SK-N-SH (cell line): Measurements from ENCODE around the gene P2RX2. TPM values are rescaled to one million over a fixed set of nuclear protein-coding genes. Genes with fewer than 3 reads are reported as not detected.

Experiments
- CTCF ChIA-PET: fragments of 300-600, 350-600 bp; formaldehyde crosslinking; extraction: SDS; loops from one replicate; lab custom pipeline; 2021; lab: Yijun Ruan, JAX
- POLR2A ChIA-PET: fragments of 350-600 bp; sonication (Branson Sonifier 250); formaldehyde crosslinking; extraction: SDS; loops from one replicate; lab custom pipeline; 2020; ENCODE audit warnings: antibody characterized with exemption, inconsistent platforms; lab: Yijun Ruan, JAX
- DNase-seq: peaks from one replicate; pipeline ENCODE4 v3.0.0; 2012
- H2AFZ ChIP-seq: fragments of 200-600 bp; sonication (generic); 2 replicates; pipeline ENCODE4 v1.8.1; 2016; ENCODE audit warnings: antibody characterized with exemption, mild to moderate bottlenecking, low read depth
- H3F3A ChIP-seq: fragments of 200-600 bp; sonication (generic); replicated peaks from 2 replicates; pipeline ENCODE3; 2016; ENCODE audit warnings: antibody characterized with exemption, mild to moderate bottlenecking; ENCODE audit not compliant: insufficient read depth
- H3K27ac ChIP-seq, 2 experiments: fragments of 200-500 bp in 1 of 2; fragments of 200-600 bp in 1 of 2; sonication (Bioruptor generic) in 1 of 2; sonication (generic), shearing (Covaris generic) in 1 of 2; 2 replicates each; pipeline versions ENCODE4 v1.5.1 to v1.6.1; 2014 to 2016; ENCODE audit warnings: low read depth in 2 of 2, inconsistent platforms in 1 of 2, low read length in 1 of 2, mild to moderate bottlenecking in 1 of 2, mixed read lengths in 1 of 2
- H3K27me3 ChIP-seq: fragments of 200-600 bp; sonication (generic), shearing (Covaris generic); 2 replicates; pipeline ENCODE4 v1.6.1; 2016; ENCODE audit warnings: mixed run types; ENCODE audit not compliant: insufficient read depth
- H3K36me3 ChIP-seq, 2 experiments: fragments of 200-500 bp in 1 of 2; fragments of 200-600 bp in 1 of 2; sonication (Bioruptor generic) in 1 of 2; sonication (generic) in 1 of 2; replicated peaks in 1 of 2; 2 replicates each; pipeline versions ENCODE3 to v1.5.1; 2014 to 2016; ENCODE audit warnings: low read length in 1 of 2, mild to moderate bottlenecking in 1 of 2; ENCODE audit not compliant: insufficient read depth in 2 of 2, control insufficient read depth in 1 of 2
- H3K4me1 ChIP-seq, 2 experiments: fragments of 200-500 bp in 1 of 2; fragments of 200-600 bp in 1 of 2; sonication (Bioruptor generic) in 1 of 2; sonication (generic), shearing (Covaris generic) in 1 of 2; 2 replicates each; pipeline versions ENCODE4 v1.5.1 to v1.6.1; 2014 to 2016; ENCODE audit warnings: low read depth in 1 of 2, low read length in 1 of 2, mixed run types in 1 of 2; ENCODE audit not compliant: insufficient read depth in 2 of 2, control insufficient read depth in 1 of 2
- H3K4me2 ChIP-seq: fragments of 200-600 bp; sonication (generic), shearing (Covaris generic); 2 replicates; pipeline ENCODE4 v1.6.1; 2017; ENCODE audit warnings: mixed run types
- H3K4me3 ChIP-seq, 2 experiments: fragments of 200-500 bp in 1 of 2; fragments of 200-600 bp in 1 of 2; sonication (Bioruptor generic) in 1 of 2; sonication (generic), shearing (Covaris generic) in 1 of 2; 2 replicates each; pipeline versions ENCODE4 v1.5.1 to v1.8.1; 2014 to 2016; ENCODE audit warnings: low read depth in 2 of 2, inconsistent platforms in 1 of 2, low read length in 1 of 2, mild to moderate bottlenecking in 1 of 2, mixed read lengths in 1 of 2, moderate library complexity in 1 of 2
- H3K79me2 ChIP-seq: fragments of 200-600 bp; sonication (generic); 2 replicates; pipeline ENCODE4 v1.8.1; 2017; ENCODE audit warnings: mild to moderate bottlenecking; ENCODE audit not compliant: insufficient read depth
- H3K9ac ChIP-seq: fragments of 200-600 bp; sonication (generic); 2 replicates; pipeline ENCODE4 v1.6.1; 2017; ENCODE audit warnings: mixed run types
- H3K9me2 ChIP-seq: fragments of 200-600 bp; sonication (generic); 2 replicates; pipeline ENCODE4 v1.6.1; 2017; ENCODE audit warnings: mixed run types
- H3K9me3 ChIP-seq: fragments of 200-600 bp; sonication (generic); 2 replicates; pipeline ENCODE4 v1.6.1; 2017; ENCODE audit warnings: mixed run types, mild to moderate bottlenecking, moderate library complexity
- H4K20me1 ChIP-seq: fragments of 200-600 bp; sonication (generic); 2 replicates; pipeline ENCODE4 v1.6.1; 2017; ENCODE audit warnings: mild to moderate bottlenecking, mixed run types; ENCODE audit not compliant: insufficient read depth
- CHD2 ChIP-seq: fragments of 150-350 bp; IDR thresholded peaks from 2 replicates; pipeline ENCODE4 v1.6.1; 2018; ENCODE audit warnings: low read length; ENCODE audit not compliant: partially characterized antibody
- CTCF ChIP-seq: fragments of 200-600 bp; sonication (generic); IDR thresholded peaks from 2 replicates; pipeline ENCODE4 v1.6.1; 2017; ENCODE audit warnings: antibody characterized with exemption, mild to moderate bottlenecking, moderate library complexity
- ELF1 ChIP-seq: IDR thresholded peaks from 2 replicates; pipeline ENCODE4 v1.4.0; 2012
- EP300 ChIP-seq, 2 experiments: IDR thresholded peaks; 2 replicates each; pipeline versions ENCODE4 v1.4.0 to v1.6.1; 2012; ENCODE audit warnings: borderline replicate concordance in 1 of 2, low read depth in 1 of 2, low read length in 1 of 2
- FOSL2 ChIP-seq: IDR thresholded peaks from 2 replicates; pipeline ENCODE4 v1.4.0; 2012; ENCODE audit warnings: low read depth, mild to moderate bottlenecking, moderate library complexity, borderline replicate concordance
- FOXJ3 ChIP-seq: sonication (generic); formaldehyde crosslinking; IDR thresholded peaks from 2 replicates; pipeline ENCODE4 v1.5.1; 2020; ENCODE audit warnings: mild to moderate bottlenecking, missing genetic modification reagents
- FOXM1 ChIP-seq: IDR thresholded peaks from 2 replicates; pipeline ENCODE4 v1.4.0; 2012; ENCODE audit warnings: low read depth, mild to moderate bottlenecking
- GABPA ChIP-seq: IDR thresholded peaks from 2 replicates; pipeline ENCODE4 v1.4.0; 2012; ENCODE audit warnings: low read depth, mild to moderate bottlenecking
- GATA2 ChIP-seq: sonication (generic); formaldehyde crosslinking; IDR thresholded peaks from 2 replicates; pipeline ENCODE4 v1.5.0; 2020; ENCODE audit warnings: mild to moderate bottlenecking, missing genetic modification reagents
- IRF3 ChIP-seq: fragments of 150-350 bp; IDR thresholded peaks from 2 replicates; pipeline ENCODE4 v1.6.1; 2016; ENCODE audit warnings: mild to moderate bottlenecking, low read depth, low read length
- JUND ChIP-seq: IDR thresholded peaks from 2 replicates; pipeline ENCODE4 v1.4.0; 2012
- NFIC ChIP-seq: IDR thresholded peaks from 2 replicates; pipeline ENCODE4 v1.4.0; 2012; ENCODE audit warnings: borderline replicate concordance
- PBX3 ChIP-seq: IDR thresholded peaks from 2 replicates; pipeline ENCODE4; 2012
- RCOR1 ChIP-seq: fragments of 150-350 bp; IDR thresholded peaks from 2 replicates; pipeline ENCODE4 v1.6.1; 2017; ENCODE audit warnings: antibody characterized with exemption, low read length
- RXRA ChIP-seq: IDR thresholded peaks from 2 replicates; pipeline ENCODE4 v1.4.0; 2012; ENCODE audit warnings: low read depth, mild to moderate bottlenecking, borderline replicate concordance
- SMC3 ChIP-seq: IDR thresholded peaks from 2 replicates; pipeline ENCODE4 v1.6.1; 2012; ENCODE audit warnings: low read depth, low read length, improper control_type of control experiment
- TAF1 ChIP-seq: IDR thresholded peaks from 2 replicates; pipeline ENCODE4 v1.6.1; 2012; ENCODE audit warnings: low read depth, mild to moderate bottlenecking, low read length, moderate library complexity, borderline replicate concordance
- TEAD4 ChIP-seq: IDR thresholded peaks from 2 replicates; pipeline ENCODE4 v1.4.0; 2012; ENCODE audit warnings: mild to moderate bottlenecking, borderline replicate concordance; ENCODE audit not compliant: insufficient read depth
- USF2 ChIP-seq: fragments of 150-350 bp; IDR thresholded peaks from 2 replicates; pipeline ENCODE4 v1.6.1; 2017; ENCODE audit warnings: antibody characterized with exemption, low read length, low read depth, borderline replicate concordance
- ZBTB33 ChIP-seq: IDR thresholded peaks from 2 replicates; pipeline ENCODE4 v1.4.0; 2012; ENCODE audit warnings: low read depth, borderline replicate concordance
- WGBS: methylation state at CpG from one replicate; pipeline ENCODE4 v1.1.6; 2017; ENCODE audit warnings: low lambda C conversion rate; 5-methylcytosine and 5-hydroxymethylcytosine counted together
- polyA plus RNA-seq, 3 experiments: library from polyadenylated mRNA; depleted of rRNA; stranded (reverse); fragments of >200 nt; gene quantifications; 2 replicates each; pipeline ENCODE4 v1.2.3, GENCODE V29; 2012

P2RX2 gene
- polyA plus RNA-seq, 1 of the 3 experiments (the other 2 are of a cell fraction), result 0.03 TPM

- no peak overlapping the region for H3K27ac ChIP-seq
- no peak overlapping the region for H3K4me2 ChIP-seq
- no peaks in the 10 kb centered on the region for H3K9me2 ChIP-seq
- no peaks in the 10 kb centered on the region for H4K20me1 ChIP-seq
- ChIA-PET CTCF (interaction anchor here (1.2 to 3.8 kb wide), 3 partner anchors 11 to 212 kb away, joined by 3 to 19 read pairs (median 9); no protein-coding TSS in a partner anchor), POLR2A (no interaction called here)
- H3K27me3 ChIP-seq, result no peaks in the 10 kb centered on the region
- no peaks in the 10 kb centered on the region for H3F3A ChIP-seq
- peaks cover 0 to 11% of the 10 kb centered on the region in 2 experiments; a peak in 2 of 4 replicates for H3K4me1 ChIP-seq
- peaks cover 0 to 6% of the 10 kb centered on the region in 2 experiments for H3K36me3 ChIP-seq
- H3K9me3 ChIP-seq, result no peaks in the 10 kb centered on the region
- TF ChIP-seq TEAD4, result no peak
- TF ChIP-seq SMC3, result no peak
- no peak for TF ChIP-seq RCOR1
- TF ChIP-seq NFIC, result no peak
- no peak for TF ChIP-seq CHD2
- TF ChIP-seq TAF1, result no peak
- TF ChIP-seq CTCF, result no peak
- TF ChIP-seq IRF3, result no peak
- no peak for TF ChIP-seq FOXM1
- no peak for TF ChIP-seq EP300 (IDR thresholded peaks at IDR 0.05; ENCODE audit: borderline replicate concordance in 1 of 2, low read depth in 1 of 2, low read length in 1 of 2)
- no peak for TF ChIP-seq RXRA
- TF ChIP-seq FOXJ3 (CRISPR knock-in tag), result no peak
- no peak for TF ChIP-seq ZBTB33
- TF ChIP-seq JUND, result no peak
- no peak for TF ChIP-seq USF2
- no peak for TF ChIP-seq ELF1
- TF ChIP-seq GATA2, result no peak
- no peak for TF ChIP-seq GABPA
- TF ChIP-seq FOSL2, result no peak
- TF ChIP-seq PBX3, result no peak
- over 99% methylated on average over 23 of the region's 24 CpGs for WGBS
- no peak overlapping the region for H3K4me3 ChIP-seq
- H3K9ac ChIP-seq, result no peak overlapping the region
- H3K79me2 ChIP-seq, result no peaks in the 10 kb centered on the region
- no peak overlapping the region for H2AFZ ChIP-seq
- DNase-seq, result no peak
Measured at GRCh38 chr12:132625731-132626430, 7.3 kb downstream of the P2RX2 start.
